ENCODE data around the gene BACH1.
"Not testable (repeated sequence)": the region's sequence is repeated elsewhere in the genome, so short reads cannot be mapped to it uniquely, and the experiment has no call there.

Gene BACH1

DNA sequence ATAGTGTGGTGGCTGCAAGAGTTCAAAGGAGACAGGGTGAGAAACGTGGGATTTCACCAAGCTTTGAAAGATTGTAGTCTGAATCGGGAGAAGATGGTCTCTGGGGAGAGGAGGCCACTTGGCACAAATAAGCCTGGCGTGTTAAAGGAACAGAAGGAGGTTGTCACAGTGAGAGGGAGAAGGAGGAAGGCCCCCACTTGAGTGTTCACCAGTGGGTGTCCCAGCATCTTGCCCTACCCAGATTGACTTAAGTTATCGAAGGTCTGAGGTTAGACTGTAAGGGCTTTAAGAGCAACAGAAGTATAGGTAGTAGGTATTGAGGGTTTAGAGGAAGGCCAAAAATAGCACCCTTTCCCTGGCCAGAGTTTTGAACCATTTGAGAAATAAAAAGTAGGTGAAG lies 48.0 kb downstream of the BACH1 start:
- ATAC-seq (no peak), DNase-seq (no peak)

GRCh38 chr21:29347274-29347681 lies 48.6 kb downstream of the BACH1 start:
- no peak for ATAC-seq

GRCh38 chr21:29349702-29350101 lies 51.0 kb downstream of the BACH1 start:
- ATAC-seq = no peak
- no peak for DNase-seq

More at GRCh38 chr21:29347274-29347681, 48.6 kb downstream of the BACH1 start:
- DNase-seq = no peak

DNA sequence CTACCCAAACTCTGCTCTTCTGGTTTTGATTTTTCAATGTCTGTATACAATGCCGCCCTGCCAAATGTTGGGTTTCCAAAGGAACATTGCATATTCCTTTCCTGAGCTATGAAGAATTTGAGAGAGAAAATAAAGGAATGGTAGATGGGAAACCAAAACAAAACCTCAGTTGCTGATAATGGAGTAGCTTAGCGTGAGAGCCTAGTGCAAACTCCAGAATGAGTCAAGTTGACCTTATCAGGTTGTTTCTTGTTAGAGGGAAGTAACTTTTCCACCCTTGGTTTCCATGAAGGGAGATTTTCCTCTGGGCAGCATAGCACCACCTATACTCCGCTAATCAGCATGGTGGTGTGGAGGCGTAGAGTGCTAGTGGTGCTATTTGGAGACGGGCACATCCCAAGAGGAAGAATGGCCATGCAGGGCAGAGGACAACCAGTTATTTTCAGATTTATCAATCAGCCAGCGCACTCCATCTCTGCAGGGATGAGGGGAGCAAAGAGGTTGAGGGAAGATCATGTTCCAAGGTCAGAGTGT lies 51.6 kb downstream of the BACH1 start:
- ATAC-seq (no peak), DNase-seq (no peak)

- no peak for ATAC-seq
Measured at GRCh38 chr21:29351691-29352090, 53.0 kb downstream of the BACH1 start.

GRCh38 chr21:29355043-29355710 lies 56.5 kb downstream of the BACH1 start:
- not testable (repeated sequence) for DNase-seq, ATAC-seq

More at GRCh38 chr21:29351691-29352090, 53.0 kb downstream of the BACH1 start:
- no peak for DNase-seq

GRCh38 chr21:29356291-29356690 lies 57.6 kb downstream of the BACH1 start:
- not testable (repeated sequence) for DNase-seq, ATAC-seq

DNA sequence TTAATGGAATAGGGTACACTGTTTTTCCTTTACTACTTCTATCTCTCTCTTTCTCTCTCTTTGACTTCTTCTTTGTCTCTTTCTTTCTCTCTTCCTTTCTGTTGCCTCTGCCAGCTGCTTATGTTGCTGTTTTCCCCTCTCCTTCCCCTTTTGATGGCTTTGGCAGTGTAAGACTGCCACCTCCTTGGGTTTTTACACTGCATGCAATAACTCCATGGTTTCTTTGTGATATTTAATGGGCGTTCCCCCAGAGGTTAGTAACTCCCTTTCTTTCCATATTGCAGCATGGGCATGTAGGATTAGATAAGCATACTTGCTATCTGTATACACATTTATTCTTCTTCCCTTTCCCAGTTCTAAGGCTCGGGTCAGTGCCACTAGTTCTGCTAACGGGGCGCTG lies 58.1 kb downstream of the BACH1 start:
- DNase-seq, ATAC-seq: not testable (repeated sequence)

- no peak for DNase-seq
- ATAC-seq = no peak
Measured at GRCh38 chr21:29359718-29360117, 61.0 kb downstream of the BACH1 start.

DNA sequence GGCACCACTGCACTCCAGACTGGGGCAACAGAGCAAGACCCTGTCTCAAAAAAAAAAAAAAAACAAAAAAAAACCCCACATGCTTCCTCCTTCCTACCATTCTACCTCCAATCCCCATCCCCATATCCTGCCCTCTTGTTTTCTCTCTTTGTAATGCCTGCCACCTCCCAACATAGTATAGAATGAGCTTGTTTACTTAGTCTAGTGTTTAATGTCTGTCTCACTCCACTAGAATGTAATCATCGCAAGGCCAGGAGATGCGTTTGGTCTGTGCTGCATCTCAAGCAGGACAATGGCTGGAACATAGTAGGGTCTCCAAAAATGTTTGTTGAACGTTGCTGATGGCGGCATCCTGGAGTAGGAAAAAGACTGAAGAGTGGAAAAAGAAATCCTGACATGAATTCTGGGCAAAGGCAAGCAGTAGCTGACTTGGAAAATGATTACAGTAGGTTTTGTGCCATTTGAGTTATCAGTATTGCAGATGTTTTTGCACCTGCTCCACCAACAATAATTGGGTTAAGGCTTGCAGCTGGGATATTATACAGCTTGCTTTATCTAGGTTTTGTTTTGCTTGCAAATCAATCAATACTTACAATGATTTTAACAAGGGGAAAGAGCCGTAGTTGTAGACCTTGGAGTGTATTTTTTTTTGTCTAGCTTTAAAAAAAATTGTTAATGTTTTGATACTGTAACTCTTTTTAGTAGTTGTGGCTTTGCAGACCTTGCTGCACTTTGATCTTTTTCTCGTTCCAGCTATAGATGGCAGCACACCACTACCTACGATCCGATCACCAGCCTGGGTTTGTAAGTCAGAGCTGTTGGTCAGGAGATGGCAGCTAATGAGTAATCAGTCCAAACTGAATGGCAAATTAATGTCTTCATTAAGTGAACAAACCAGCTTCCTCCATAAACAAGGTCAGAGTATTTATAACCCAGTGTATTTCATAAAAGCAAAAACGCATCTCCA lies 62.4 kb downstream of the BACH1 start:
- ATAC-seq (no peak), DNase-seq (no peak)

- no peak for ATAC-seq
- DNase-seq = no peak
Measured at GRCh38 chr21:29362758-29363157, 64.0 kb downstream of the BACH1 start.

DNA sequence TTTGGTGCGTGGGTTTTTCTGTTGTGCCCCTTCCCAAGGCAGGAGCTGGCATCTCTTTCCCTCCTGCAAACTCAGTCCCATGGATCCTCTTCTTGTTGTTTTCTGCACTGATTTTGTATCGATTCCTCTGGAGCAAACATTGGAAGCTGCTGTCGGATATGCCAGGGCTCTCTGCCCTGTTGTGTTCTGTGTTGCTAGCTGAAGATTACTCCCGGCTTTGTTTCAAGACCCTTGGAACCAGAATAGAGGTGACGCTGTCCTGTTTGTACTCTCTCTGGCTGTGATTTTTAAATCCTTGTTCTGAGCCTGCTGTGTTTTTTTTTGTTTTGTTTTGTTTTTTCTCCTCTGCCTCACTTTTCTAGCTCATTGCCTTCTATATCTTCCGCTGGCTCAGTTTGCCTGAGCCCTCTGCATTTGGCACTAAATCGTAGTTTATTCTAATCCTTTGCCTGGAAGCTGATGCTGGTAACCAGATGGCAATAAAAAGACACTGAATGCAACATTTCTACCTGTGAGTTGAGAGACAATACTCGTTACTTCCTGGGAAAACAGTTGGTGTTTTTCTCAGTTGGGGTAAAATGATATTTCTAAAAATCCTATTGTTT lies 67.0 kb downstream of the BACH1 start:
- no peak for DNase-seq
- ATAC-seq = no peak

DNA sequence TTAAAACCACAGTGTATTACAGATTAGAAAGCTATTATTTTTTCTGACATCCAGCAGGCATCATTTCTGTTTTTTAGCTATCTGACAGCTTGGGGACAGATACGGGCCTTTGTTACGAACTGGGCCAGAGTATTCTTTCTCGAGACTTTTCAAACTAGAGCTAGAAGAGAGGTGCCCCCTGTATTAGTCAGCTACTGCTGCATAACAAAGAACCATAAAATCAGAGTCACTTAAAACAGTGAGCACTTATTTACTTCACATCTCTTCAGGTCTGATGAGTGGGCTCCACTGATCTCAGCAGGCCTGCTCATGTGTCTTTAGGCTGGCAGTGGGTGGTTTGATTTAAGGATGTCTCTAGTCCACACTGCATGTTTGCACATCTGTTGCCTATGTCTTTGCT lies 67.8 kb downstream of the BACH1 start:
- DNase-seq = no peak
- no peak for ATAC-seq

GRCh38 chr21:29367335-29367734 lies 68.6 kb downstream of the BACH1 start:
- ATAC-seq (no peak), DNase-seq (no peak)

GRCh38 chr21:29368906-29369305 lies 70.2 kb downstream of the BACH1 start:
- no peak for DNase-seq
- no peak for ATAC-seq

- ATAC-seq (peak; percentile 94), DNase-seq (peak; percentile 15)
Measured at GRCh38 chr21:29371464-29371863, 72.7 kb downstream of the BACH1 start.

DNA sequence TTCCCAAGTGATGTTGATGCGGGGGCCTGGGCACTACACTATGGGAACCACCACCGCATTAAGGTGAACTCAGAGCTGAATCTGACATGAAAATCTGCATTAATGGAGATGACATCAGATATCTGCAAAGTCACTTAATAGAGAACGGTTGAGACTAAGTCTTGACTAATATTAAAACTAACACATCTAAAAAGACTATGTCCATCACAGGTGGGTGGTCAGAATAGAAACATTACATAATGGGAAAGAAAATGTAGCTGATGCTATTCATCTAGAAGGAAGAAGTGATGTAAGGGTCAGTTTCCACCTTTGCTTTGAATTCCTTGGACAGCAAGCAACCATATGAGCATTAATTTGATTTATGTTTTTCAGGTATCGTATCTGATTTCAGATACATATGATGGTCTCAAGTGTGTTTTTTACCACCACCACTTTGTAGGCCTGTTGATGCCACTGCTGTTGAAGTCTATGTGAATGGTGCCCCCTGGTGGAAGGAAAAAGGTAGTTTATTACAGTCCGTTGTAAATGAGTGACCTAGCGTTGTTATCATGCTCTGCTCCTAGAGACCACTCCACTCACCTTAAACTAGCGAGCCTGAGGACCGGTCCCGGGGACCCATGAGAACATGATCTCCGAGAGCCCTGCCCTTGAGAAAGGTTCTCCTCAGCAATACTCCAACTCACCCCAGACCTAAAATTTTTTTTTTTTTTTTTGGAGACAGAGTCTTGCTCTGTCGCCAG lies 73.5 kb downstream of the BACH1 start:
- peak; percentile 47 for DNase-seq
- ATAC-seq = peak; percentile 66

- DNase-seq (no peak), ATAC-seq (no peak)
Measured at GRCh38 chr21:29374481-29374880, 75.8 kb downstream of the BACH1 start.

GRCh38 chr21:29376556-29376955 lies 77.8 kb downstream of the BACH1 start:
- peak; percentile 59 for ATAC-seq
- peak; percentile 64 for DNase-seq

- ATAC-seq = no peak
- DNase-seq = no peak
Measured at GRCh38 chr21:29377266-29377665, 78.5 kb downstream of the BACH1 start.

- ATAC-seq (no peak), DNase-seq (no peak)
Measured at GRCh38 chr21:29378832-29379231, 80.1 kb downstream of the BACH1 start.
